K562 (cell line): Measurements from ENCODE around the gene LMO2. TPM values are rescaled to one million over a fixed set of nuclear protein-coding genes. Genes with fewer than 3 reads are reported as not detected.

Source experiments
- ATAC-seq: fragments of 200-7000 bp; cut with Tn5 transposase; 3 replicates; pipeline ENCODE4 v1.9.1; 2020; ENCODE audit warnings: moderate library complexity
- BruUV-seq: library from RNA; stranded (reverse); fragments of 400-500 nt; replicated peaks from 2 replicates; lab custom pipeline; 2021; lab: Mats Ljungman, UMichigan
- CTCF ChIA-PET: fragments of 300-600 bp; formaldehyde crosslinking; extraction: SDS; loops from one replicate; lab custom pipeline; 2021; ENCODE audit warnings: low intra/inter-chr PET ratio; lab: Yijun Ruan, JAX
- POLR2A ChIA-PET: fragments of 300-600, 350-650 bp; sonication (Branson Sonifier 250); formaldehyde crosslinking; extraction: SDS; loops from one replicate; lab custom pipeline; 2021; ENCODE audit warnings: antibody characterized with exemption, inconsistent platforms; lab: Yijun Ruan, JAX
- DNase-seq, 4 experiments: peaks; one replicate each; pipeline versions ENCODE4 v3.0.0 to v3.0.0-alpha.2; 2011 to 2018; ENCODE audit warnings: low spot score in 3 of 4, mixed read lengths in 3 of 4; ENCODE audit errors: extremely low read depth in 1 of 4
- FAIRE-seq: peaks from 2 replicates; lab custom pipeline; 2011; peaks lifted over from hg19 to GRCh38; lab: Jason Lieb, UNC
- H2AFZ ChIP-seq: 2 replicates; pipeline ENCODE4 v1.6.0; 2011; ENCODE audit warnings: low read depth, low read length, control low read depth, inconsistent platforms
- H3K27ac ChIP-seq: fragments of 200-600 bp; 3 replicates; pipeline ENCODE4 v1.8.0; 2011; ENCODE audit warnings: low read depth, mild to moderate bottlenecking, control low read depth, inconsistent platforms, low read length, moderate library complexity, mixed read lengths; ENCODE audit errors: extremely low read depth
- H3K27me3 ChIP-seq, 2 experiments: fragments of 300-600 bp in 1 of 2; 2 replicates in 1 of 2; 3 replicates in 1 of 2; pipeline versions ENCODE4 v1.6.0 to v1.8.0; 2011; ENCODE audit warnings: inconsistent platforms in 2 of 2, low read length in 2 of 2, mild to moderate bottlenecking in 1 of 2, mixed read lengths in 1 of 2, moderate library complexity in 1 of 2; ENCODE audit not compliant: control insufficient read depth in 2 of 2, insufficient read depth in 2 of 2
- H3K36me3 ChIP-seq: fragments of 300-600 bp; 3 replicates; pipeline ENCODE4 v1.8.0; 2011; ENCODE audit warnings: mild to moderate bottlenecking, low read length, inconsistent platforms; ENCODE audit not compliant: control insufficient read depth, insufficient read depth
- H3K4me1 ChIP-seq, 2 experiments: fragments of 200-600 bp in 1 of 2; replicated peaks in 1 of 2; 2 replicates in 1 of 2; 3 replicates in 1 of 2; pipeline versions ENCODE4 v1.5.1 to v1.8.0; 2011; ENCODE audit warnings: inconsistent platforms in 2 of 2, low read length in 2 of 2, mild to moderate bottlenecking in 1 of 2, mixed read lengths in 1 of 2, moderate library complexity in 1 of 2; ENCODE audit not compliant: control insufficient read depth in 2 of 2, insufficient read depth in 2 of 2
- H3K4me2 ChIP-seq: 2 replicates; pipeline ENCODE4 v1.6.1; 2011; ENCODE audit warnings: low read length, control low read depth, inconsistent platforms, mixed read lengths; ENCODE audit not compliant: insufficient read depth
- H3K4me3 ChIP-seq: fragments of 200-600 bp; sonication (generic), shearing (Covaris generic); 2 replicates; pipeline ENCODE4 v1.5.1; 2016; ENCODE audit warnings: control low read depth, inconsistent platforms
- H3K79me2 ChIP-seq: fragments of 200-600 bp; 3 replicates; pipeline ENCODE4 v1.8.0; 2011; ENCODE audit warnings: low read length, inconsistent platforms; ENCODE audit not compliant: control insufficient read depth, insufficient read depth
- H3K9ac ChIP-seq, 2 experiments: 2 replicates each; pipeline versions ENCODE4 v1.6.0 to v1.6.1; 2011; ENCODE audit warnings: low read depth in 2 of 2, low read length in 2 of 2, control low read depth in 1 of 2, inconsistent platforms in 1 of 2, mild to moderate bottlenecking in 1 of 2, mixed read lengths in 1 of 2; ENCODE audit not compliant: insufficient read depth in 1 of 2
- H3K9me1 ChIP-seq: one replicate; pipeline ENCODE4 v1.6.0; 2011; ENCODE audit warnings: inconsistent platforms, mild to moderate bottlenecking, low read length, moderate library complexity; ENCODE audit not compliant: control insufficient read depth, insufficient read depth
- H3K9me3 ChIP-seq: replicated peaks from 2 replicates; pipeline ENCODE4 v1.5.1; 2011; ENCODE audit warnings: low read depth, low read length, inconsistent platforms; ENCODE audit not compliant: control insufficient read depth, insufficient read depth
- H4K20me1 ChIP-seq: replicated peaks from 2 replicates; pipeline ENCODE4 v1.6.1; 2011; ENCODE audit warnings: low read length, inconsistent platforms, mixed read lengths; ENCODE audit not compliant: control insufficient read depth, insufficient read depth
- CBX3 ChIP-seq, 2 experiments: IDR thresholded peaks; 1 replicate in 1 of 2; 2 replicates in 1 of 2; pipeline ENCODE4 v1.6.1; 2012; ENCODE audit warnings: inconsistent platforms in 2 of 2, low read length in 2 of 2, borderline replicate concordance in 1 of 2, control low read depth in 1 of 2
- SIRT6 ChIP-seq: IDR thresholded peaks from one replicate; pipeline ENCODE4 v1.6.1; 2012; ENCODE audit warnings: low read depth, mild to moderate bottlenecking, control low read depth, inconsistent platforms, low read length, moderate library complexity
- TFE3 ChIP-seq: fragments of 450-650 bp; formaldehyde crosslinking; IDR thresholded peaks from 2 replicates; pipeline ENCODE4 v1.4.0; 2020; ENCODE audit warnings: mild to moderate bottlenecking, mixed read lengths
- WGBS: fragments of 100-300 bp; shearing (Covaris generic); methylation state at CpG from one replicate; pipeline ENCODE4 v1.1.6; 2016; ENCODE audit warnings: low coverage, mixed read lengths; ENCODE audit not compliant: insufficient coverage; ENCODE audit errors: missing lambda C conversion rate; 5-methylcytosine and 5-hydroxymethylcytosine counted together
- in situ Hi-C: fragments of 300-500 bp; cut with MboI; formaldehyde crosslinking; loops from 4 replicates; pipeline ENCODE4 v1.15.0; 2018; ENCODE audit warnings: inconsistent platforms, mixed read lengths
- intact Hi-C: fragments of 100-400 bp; cut with micrococcal nuclease; formaldehyde crosslinking; loops from 2 replicates; pipeline ENCODE4 v1.14.2; 2022
- polyA plus RNA-seq, 8 experiments: library from polyadenylated mRNA; depleted of rRNA in 4 of 8; stranded (reverse) in 5 of 8; unstranded in 3 of 8; fragments of >200 nt; fragmentation: Nextera tagmentation in 2 of 8; fragmentation: Illumina TruSeq in 1 of 8; extraction: Ambion mirVana in 2 of 8; extraction: Trizol in 1 of 8; gene quantifications; 2 replicates each; pipeline versions ENCODE4 v1.2.1 to v1.2.3, GENCODE V29; 2011 to 2014; ENCODE audit warnings: inconsistent platforms in 1 of 8, missing spikeins in 1 of 8
- total RNA-seq, 7 experiments: library from RNA; depleted of rRNA in 6 of 7; stranded (reverse); fragments of >200 nt in 6 of 7; fragmentation: Illumina TruSeq in 2 of 7; extraction: Trizol in 2 of 7; gene quantifications; 2 replicates each; pipeline versions ENCODE4 v1.2.1 to v1.2.3, GENCODE V29; 2011 to 2021; ENCODE audit warnings: low replicate concordance in 1 of 7

The LMO2 gene
- total and polyA plus RNA-seq, 9 of the 15 experiments (the other 6 are each of a cell fraction or from before 2014, with no cell fraction given) = 6.9 to 126 (median 91.5) TPM

- no peaks in the 10 kb centered on the region for H4K20me1 ChIP-seq
- no peak overlapping the region for H3K27ac ChIP-seq
- intact Hi-C loops = no loop called here
- POLR2A ChIA-PET = interaction anchor here (0.6 to 1.7 kb wide), 8 partner anchors 10 to 1065 kb away, joined by 3 to 6 read pairs (median 3); no protein-coding TSS in a partner anchor
- H3K27me3 ChIP-seq = no peaks in the 10 kb centered on the region
- no peak overlapping the region for H3K4me2 ChIP-seq
- H3K4me3 ChIP-seq = no peak overlapping the region
- no peaks in the 10 kb centered on the region for H3K9me1 ChIP-seq
- H3K9ac ChIP-seq = no peak overlapping the region
- FAIRE-seq = no peak
- no TSS peak for BruUV-seq
- WGBS = 84% methylated on average over 5 of the region's 5 CpGs
- peaks cover 90% of the 10 kb centered on the region for H3K36me3 ChIP-seq
- no peak for TF ChIP-seq TFE3 (CRISPR knock-in tag)
- TF ChIP-seq SIRT6 = no peak
- no peak for TF ChIP-seq CBX3 (IDR thresholded peaks at IDR 0.05; ENCODE audit: borderline replicate concordance in 1 of 2, low read length in 2 of 2)
- TF ChIP-seq, all 486 proteins: peak for 0
- Histone ChIP-seq H3K4me1 (peaks cover 6 to 9% of the 10 kb centered on the region in 2 experiments; a peak in 4 of 5 replicates), H3K9me3 (no peaks in the 10 kb centered on the region), H3K79me2 (peaks cover 43% of the 10 kb centered on the region), H2AFZ (no peak overlapping the region)
- DNase-seq (no peak), ATAC-seq (no peak)
- CTCF ChIA-PET = interaction anchor here (0.9 kb wide), 1 partner anchor 26 kb away, joined by 3 read pairs; no protein-coding TSS in a partner anchor
- in situ Hi-C loops = no loop called here
These were observed 30.9 kb downstream of the LMO2 start for GRCh38 chr11:33860926-33861325.
